ENCODE measurements around the gene RAPGEF4.
A peak's percentile ranks its signal among the peaks of the same experiment; 100 is the strongest.

Gene RAPGEF4

DNA sequence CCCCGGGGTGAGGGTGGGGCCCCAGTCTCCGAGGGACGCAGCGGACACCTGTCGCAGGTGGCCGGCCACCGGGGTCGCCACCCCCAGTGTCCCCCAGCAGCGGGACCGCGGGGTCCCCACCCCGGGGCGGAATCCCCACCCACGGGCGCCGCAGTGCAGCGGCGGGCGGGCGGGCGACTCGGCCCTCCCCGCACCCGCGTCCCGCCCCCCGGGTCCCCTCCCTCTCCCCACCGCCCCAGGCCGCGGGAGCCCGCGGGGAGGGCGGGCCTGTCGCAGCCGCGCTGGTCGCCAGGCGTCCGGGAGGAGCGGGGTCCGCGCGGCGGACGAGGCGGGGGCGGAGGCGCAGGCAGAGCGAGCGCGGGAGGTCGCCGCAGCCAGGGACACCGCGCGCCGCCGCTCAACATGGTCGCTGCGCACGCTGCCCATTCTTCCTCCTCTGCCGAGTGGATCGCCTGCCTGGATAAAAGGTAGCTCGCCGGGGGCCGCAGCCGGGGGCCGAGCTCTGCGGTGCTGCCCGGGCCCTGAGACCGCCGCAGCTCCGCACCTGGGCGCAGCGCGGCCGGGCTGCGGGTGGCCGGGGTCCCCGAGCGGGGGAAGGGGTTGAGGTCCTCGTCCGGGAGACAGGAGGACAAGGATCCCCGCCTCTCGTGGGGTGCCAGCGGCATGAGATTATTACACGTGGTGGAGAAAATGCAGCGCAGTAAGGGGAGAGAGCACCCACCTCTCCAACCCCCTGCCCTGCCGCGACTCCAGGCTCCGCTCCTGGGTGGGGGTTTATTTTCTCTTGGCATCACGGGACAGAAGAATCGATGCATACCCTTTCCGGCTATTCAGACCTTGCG, at the start of gene RAPGEF4:
RAPGEF4 (plus strand) TSS at position 264 of the 842 bp plus-strand sequence; CDS start at position 403, 139 bp downstream.
- TF ChIP-seq, protein P1, sequence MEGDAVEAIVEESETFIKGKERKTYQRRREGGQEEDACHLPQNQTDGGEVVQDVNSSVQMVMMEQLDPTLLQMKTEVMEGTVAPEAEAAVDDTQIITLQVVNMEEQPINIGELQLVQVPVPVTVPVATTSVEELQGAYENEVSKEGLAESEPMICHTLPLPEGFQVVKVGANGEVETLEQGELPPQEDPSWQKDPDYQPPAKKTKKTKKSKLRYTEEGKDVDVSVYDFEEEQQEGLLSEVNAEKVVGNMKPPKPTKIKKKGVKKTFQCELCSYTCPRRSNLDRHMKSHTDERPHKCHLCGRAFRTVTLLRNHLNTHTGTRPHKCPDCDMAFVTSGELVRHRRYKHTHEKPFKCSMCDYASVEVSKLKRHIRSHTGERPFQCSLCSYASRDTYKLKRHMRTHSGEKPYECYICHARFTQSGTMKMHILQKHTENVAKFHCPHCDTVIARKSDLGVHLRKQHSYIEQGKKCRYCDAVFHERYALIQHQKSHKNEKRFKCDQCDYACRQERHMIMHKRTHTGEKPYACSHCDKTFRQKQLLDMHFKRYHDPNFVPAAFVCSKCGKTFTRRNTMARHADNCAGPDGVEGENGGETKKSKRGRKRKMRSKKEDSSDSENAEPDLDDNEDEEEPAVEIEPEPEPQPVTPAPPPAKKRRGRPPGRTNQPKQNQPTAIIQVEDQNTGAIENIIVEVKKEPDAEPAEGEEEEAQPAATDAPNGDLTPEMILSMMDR (conservative IDR thresholded peaks at IDR 0.05; ENCODE audit: low read length) = no peak
- no peak for DNase-seq (ENCODE audit: low read depth)
- H3K4me3 ChIP-seq (ENCODE audit: low read length) = 0 out of 2 replicates have a peak within 1 kb of the TSS, but pooled peaks have one; percentile 3

DNA sequence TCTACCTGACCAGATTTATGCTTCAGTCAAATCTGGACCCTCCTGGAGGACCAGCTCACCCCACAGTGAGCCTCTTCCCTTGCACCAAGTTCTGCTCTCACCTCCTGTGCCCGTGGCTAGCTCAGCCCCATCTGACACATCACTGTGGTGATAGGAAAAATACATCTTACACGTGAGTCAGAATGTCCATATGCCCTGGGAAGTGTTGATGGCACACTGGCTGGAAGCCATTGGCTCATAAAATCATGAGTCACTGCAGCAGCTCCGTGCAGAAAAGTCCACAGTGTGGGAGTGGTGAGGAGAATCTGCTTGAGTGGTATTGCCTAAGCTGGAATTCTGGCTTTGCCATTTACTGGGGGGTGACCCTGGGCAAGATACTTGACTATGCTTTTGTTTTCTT, 42.6 kb upstream of the RAPGEF4 start:
- peak; percentile 99 for DNase-seq (ENCODE audit: low read depth)
- no peak overlapping the region for H3K4me3 ChIP-seq (ENCODE audit: low read length)
- TF ChIP-seq, protein P1 (conservative IDR thresholded peaks at IDR 0.05; ENCODE audit: low read length) = 0 out of 2 replicates have a peak, but pooled peaks have one; percentile 2

DNA sequence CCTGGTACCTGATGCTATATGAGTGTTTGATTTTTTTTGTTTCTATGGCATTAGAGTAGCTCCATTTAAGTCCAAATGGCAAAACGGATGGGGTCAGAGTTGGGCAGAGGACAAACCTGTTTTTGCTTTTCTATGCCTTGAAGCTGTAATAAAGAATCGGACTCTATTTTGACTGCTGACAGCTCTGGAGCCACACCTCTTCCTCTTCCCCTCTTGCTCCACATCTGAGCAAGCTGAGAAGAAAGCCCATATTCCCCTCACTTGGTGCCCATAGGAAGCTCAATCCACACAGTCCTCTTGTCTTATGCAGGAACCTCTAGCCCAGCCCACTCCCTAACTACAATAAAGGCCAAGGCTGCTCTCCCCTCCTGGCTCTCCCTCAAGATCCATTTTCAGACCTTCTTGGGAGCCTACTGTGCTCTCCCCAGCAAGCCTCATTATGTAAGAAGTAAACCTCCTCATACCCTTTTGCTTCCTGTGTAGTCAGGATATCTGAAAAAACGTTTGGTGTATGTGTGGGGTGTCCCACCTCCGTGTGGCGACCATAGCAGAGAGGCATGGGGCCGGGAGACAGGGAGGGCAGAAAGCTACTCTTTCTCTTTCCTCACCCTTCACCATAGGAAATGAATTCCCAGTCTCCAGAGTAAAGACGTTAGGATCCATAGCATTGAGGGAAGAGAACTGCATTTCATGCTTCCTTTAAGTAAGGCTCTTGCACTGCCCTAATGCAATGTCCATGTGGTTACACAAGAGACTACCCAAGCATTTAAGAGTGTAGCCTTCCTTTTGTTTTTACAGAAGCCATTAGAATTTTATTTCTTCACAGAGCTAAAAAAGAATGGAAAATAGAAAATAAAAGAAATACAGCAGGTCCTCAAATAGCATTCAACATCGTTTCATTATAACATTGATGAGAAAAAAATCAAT, 41.9 kb upstream of the RAPGEF4 start:
- no peak overlapping the region for H3K4me3 ChIP-seq (ENCODE audit: low read length)
- TF ChIP-seq, protein P1 (conservative IDR thresholded peaks at IDR 0.05; ENCODE audit: low read length) = no peak
- DNase-seq (ENCODE audit: low read depth) = peak; percentile 21

DNA sequence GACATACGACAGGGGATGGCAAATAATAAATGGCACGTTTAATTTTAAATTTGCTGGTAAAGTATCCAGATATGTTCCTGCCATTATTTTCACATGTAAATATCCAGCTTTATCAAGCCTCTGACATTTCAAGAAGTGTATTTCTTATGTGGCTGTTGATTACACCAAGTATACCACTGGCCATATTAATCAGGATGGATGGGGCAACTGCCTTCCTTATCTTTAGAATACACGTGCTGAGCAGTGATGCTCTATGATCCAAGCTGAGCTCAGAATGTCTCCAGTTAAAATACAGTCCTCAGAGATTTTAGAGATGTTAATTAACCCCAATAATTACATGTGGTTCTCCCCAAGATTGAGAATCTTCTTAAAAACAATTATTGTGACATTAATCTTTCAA, 38.3 kb upstream of the RAPGEF4 start:
- TF ChIP-seq, protein P1 (conservative IDR thresholded peaks at IDR 0.05; ENCODE audit: low read length) = no peak
- no peak for DNase-seq (ENCODE audit: low read depth)

DNA sequence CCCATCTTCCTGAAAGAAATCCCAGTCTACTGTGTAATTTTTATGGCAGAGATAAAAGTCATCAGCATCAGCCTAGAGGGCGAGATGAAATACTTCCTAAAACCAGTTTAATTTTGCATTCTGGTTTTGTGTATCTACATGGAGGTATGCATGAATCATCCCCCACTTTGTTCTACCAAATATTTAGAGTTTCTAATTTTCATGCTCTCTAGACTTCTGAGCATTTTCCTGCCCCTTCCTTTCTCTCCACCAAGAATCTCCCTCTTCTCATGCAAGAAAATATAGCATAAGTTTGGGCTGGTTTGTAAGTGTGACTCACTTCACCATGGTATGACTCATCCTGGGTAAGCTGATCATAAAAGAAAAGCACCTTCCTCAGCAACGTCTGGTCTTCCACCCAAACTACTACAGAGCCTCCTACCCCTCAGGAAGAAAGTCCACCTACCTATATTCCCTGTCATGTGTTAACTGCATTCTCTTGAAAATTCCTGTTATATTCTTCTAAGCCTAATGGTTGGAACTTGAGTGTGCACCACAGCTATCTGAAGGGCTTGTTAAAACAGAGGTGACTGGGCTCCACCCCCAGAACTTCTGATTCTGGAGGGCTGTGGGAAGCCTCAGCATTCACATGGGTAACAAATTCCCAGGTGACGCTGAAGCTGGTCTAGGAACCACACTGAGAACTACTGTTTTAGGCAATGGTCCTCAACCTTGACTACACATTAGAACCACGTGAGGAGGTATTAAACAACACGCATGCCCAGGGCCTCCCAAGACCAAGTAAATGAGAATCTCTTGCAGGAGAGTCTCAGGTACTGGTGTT, 37.4 kb upstream of the RAPGEF4 start:
- TF ChIP-seq, protein P1 (conservative IDR thresholded peaks at IDR 0.05; ENCODE audit: low read length) = no peak
- H3K4me3 ChIP-seq (ENCODE audit: low read length) = no peak overlapping the region
- peak; percentile 56 for DNase-seq (ENCODE audit: low read depth)

More for the DNA sequence above, 38.3 kb upstream of the RAPGEF4 start:
- H3K4me3 ChIP-seq (ENCODE audit: low read length) = no peak overlapping the region

DNA sequence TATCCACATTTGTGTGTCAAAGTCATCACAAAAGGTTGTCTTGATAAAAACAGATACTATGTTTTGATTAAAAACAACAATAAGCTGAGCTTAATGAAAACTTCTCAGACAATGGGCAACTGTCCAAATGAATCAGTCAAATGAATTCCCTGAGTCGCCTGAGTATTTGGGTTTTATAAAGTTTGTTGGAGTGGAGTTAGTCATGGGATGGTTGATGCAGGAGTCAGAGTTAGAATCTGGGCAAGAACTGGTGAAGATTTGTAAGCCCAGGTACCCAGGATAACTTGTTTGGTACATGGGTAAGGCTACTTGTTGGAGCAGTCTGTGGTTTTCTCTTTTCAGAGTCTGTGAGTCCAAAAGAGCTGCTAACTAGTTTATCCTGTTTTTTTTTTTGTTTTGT, 34.4 kb upstream of the RAPGEF4 start:
- H3K4me3 ChIP-seq (ENCODE audit: low read length) = no peak overlapping the region
- TF ChIP-seq, protein P1 (conservative IDR thresholded peaks at IDR 0.05; ENCODE audit: low read length) = no peak
- DNase-seq (ENCODE audit: low read depth) = peak; percentile 80
